Upper lobe of left lung (tissue), 4 donors: ENCODE data around the gene STAT5B.

Experiments
- CTCF ChIP-seq, 6 experiments: fragments of 450-650 bp in 4 of 6; fragments of 200-600 bp in 2 of 6; sonication (generic) in 2 of 6; IDR thresholded peaks; one replicate each; pipeline ENCODE4 v1.5.1; 2016 to 2019; ENCODE audit warnings: antibody characterized with exemption in 6 of 6
- POLR2A ChIP-seq, 4 donors: fragments of 450-650 bp; IDR thresholded peaks; one replicate each; pipeline ENCODE4 v1.5.1; 2016 to 2017; ENCODE audit warnings: antibody characterized with exemption in 4 of 4, mild to moderate bottlenecking in 2 of 4
- POLR2AphosphoS5 ChIP-seq, 2 donors: sonication (generic); formaldehyde crosslinking; IDR thresholded peaks; one replicate each; pipeline ENCODE4 v1.5.1; 2017; ENCODE audit warnings: antibody characterized with exemption in 2 of 2

GRCh38 chr17:42185621-42185930, 90.6 kb downstream of the STAT5B start:
- TF ChIP-seq CTCF (IDR thresholded peaks at IDR 0.05) (no peak), POLR2AphosphoS5 (IDR thresholded peaks at IDR 0.05) (no peak), POLR2A (IDR thresholded peaks at IDR 0.05) (no peak)
